Naive B cell (primary cell): ENCODE results near the gene NECTIN1. TPM values are rescaled to one million over a fixed set of nuclear protein-coding genes. Genes with fewer than 3 reads are reported as not detected.
A peak's percentile ranks its signal among the peaks of the same experiment; 100 is the strongest.

Source experiments
- ATAC-seq, 2 donors: fragments of 150-1000 bp; cut with Tn5 transposase; 2 replicates each; pipeline ENCODE4 v1.10.0; 2021; ENCODE audit warnings: low read depth in 2 of 2, mild to moderate bottlenecking in 2 of 2, moderate library complexity in 2 of 2
- DNase-seq: peaks from one replicate; pipeline ENCODE4 v3.0.0; 2022
- H3K27ac Mint-ChIP-seq, 6 donors: one replicate each; pipeline ENCODE4 v1.8.0; 2020 to 2022; ENCODE audit warnings: mild to moderate bottlenecking in 6 of 6, mixed read lengths in 6 of 6, moderate library complexity in 5 of 6, inconsistent platforms in 2 of 6
- H3K27me3 Mint-ChIP-seq, 3 donors: one replicate each; pipeline ENCODE4 v1.8.0; 2021 to 2022; ENCODE audit warnings: mixed read lengths in 3 of 3, mild to moderate bottlenecking in 1 of 3
- H3K36me3 Mint-ChIP-seq, 2 donors: one replicate each; pipeline ENCODE4 v1.8.0; 2020 to 2022; ENCODE audit warnings: mixed read lengths in 2 of 2, inconsistent platforms in 1 of 2, mild to moderate bottlenecking in 1 of 2
- H3K4me1 Mint-ChIP-seq, 3 donors: one replicate each; pipeline ENCODE4 v1.8.0; 2020 to 2022; ENCODE audit warnings: mixed read lengths in 3 of 3, inconsistent platforms in 1 of 3, mild to moderate bottlenecking in 1 of 3, moderate library complexity in 1 of 3
- H3K4me3 Mint-ChIP-seq, 8 donors: one replicate each; pipeline ENCODE4 v1.8.0; 2020 to 2022; ENCODE audit warnings: mild to moderate bottlenecking in 8 of 8, mixed read lengths in 8 of 8, moderate library complexity in 8 of 8, inconsistent platforms in 2 of 8
- H3K9me3 Mint-ChIP-seq, 7 donors: one replicate each; pipeline ENCODE4 v1.8.0; 2020 to 2022; ENCODE audit warnings: mixed read lengths in 7 of 7, mild to moderate bottlenecking in 5 of 7, inconsistent platforms in 2 of 7, moderate library complexity in 1 of 7
- polyA plus RNA-seq, 6 donors: library from polyadenylated mRNA; unstranded; fragments of 300-500 nt; fragmentation: Illumina TruSeq; gene quantifications; one replicate each; pipeline ENCODE4 v1.2.3, GENCODE V29; 2021; ENCODE audit warnings: low read depth in 6 of 6

The NECTIN1 gene
- polyA plus RNA-seq, 6 donors from 2014 or later: 0.24 to 0.74 (median 0.38) TPM; not detected in 1

DNA sequence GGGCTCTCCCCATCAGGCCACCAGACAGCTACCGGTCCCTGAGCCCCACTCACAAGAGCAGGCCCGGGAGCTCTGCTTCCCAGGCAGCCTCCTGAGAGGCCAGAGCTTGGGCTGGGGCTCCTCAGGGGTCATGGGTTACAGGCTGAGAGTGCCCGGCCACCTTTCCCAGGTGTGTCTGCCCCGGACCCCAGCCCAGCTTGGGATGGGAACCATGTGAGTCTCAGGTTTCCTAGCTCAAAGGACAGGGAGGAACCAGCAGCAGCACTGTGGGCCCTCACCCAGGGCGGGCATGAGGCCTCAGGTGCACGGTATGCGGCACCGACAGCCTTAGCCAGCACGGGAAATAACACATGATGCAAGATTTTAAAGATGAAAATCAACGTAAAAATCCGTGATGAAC lies 90.1 kb downstream of the NECTIN1 start:
- H3K36me3 Mint-ChIP-seq: no peaks in the 10 kb centered on the region
- DNase-seq (no peak), ATAC-seq (no peak)
- H3K27me3 Mint-ChIP-seq: peaks cover 0 to 18% (median 7%) of the 10 kb centered on the region in 3 donors
- H3K4me3 Mint-ChIP-seq: no peak overlapping the region
- H3K9me3 Mint-ChIP-seq: no peaks in the 10 kb centered on the region
- H3K27ac Mint-ChIP-seq: no peak overlapping the region
- no peaks in the 10 kb centered on the region for H3K4me1 Mint-ChIP-seq

DNA sequence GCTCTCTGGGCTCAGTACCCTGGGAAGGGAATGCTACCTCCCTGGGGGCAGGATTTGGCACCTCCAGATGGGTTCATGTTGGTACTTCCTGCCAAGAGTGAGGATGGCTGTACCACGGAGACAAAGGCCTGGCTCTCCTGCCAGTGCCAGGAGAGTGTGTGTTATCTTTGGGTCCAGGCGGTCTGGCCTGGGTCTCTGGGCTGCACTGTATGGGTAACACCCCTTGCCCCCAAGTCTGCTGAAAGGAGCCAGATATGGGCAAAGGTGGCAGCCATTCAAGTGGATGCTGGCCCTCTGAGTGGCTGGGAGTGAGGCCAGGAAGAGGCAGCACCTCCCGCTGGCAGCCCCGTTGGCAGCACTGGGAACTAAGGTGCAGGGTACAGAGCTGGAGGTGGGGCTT lies 91.5 kb downstream of the NECTIN1 start:
- H3K27ac Mint-ChIP-seq: no peak overlapping the region
- DNase-seq (no peak), ATAC-seq (no peak)
- no peaks in the 10 kb centered on the region for H3K36me3 Mint-ChIP-seq
- no peaks in the 10 kb centered on the region for H3K4me1 Mint-ChIP-seq
- no peak overlapping the region for H3K4me3 Mint-ChIP-seq
- no peaks in the 10 kb centered on the region for H3K9me3 Mint-ChIP-seq
- H3K27me3 Mint-ChIP-seq: peaks cover 0 to 18% (median 7%) of the 10 kb centered on the region in 3 donors

DNA sequence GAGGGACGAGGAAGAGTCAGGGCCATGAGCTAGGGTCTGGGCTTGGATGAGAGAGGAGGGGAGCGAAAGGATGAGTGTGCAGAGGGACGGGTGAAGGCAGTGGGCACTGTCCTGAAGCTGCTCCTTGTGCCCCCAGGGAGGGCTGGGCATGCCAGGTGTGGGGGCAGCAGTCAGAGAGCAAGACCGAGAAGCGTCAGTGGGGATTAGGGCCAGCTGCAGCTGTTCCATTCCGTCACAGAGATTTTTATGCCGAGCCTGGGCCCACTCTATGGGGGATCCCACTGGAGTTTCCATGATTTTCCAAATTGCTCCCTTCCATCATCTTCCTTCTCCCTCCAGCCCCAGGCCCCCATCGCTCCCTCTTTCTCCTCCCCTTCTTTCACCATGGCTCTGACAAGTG lies 93.2 kb downstream of the NECTIN1 start:
- no peak for DNase-seq
- no peaks in the 10 kb centered on the region for H3K9me3 Mint-ChIP-seq

DNA sequence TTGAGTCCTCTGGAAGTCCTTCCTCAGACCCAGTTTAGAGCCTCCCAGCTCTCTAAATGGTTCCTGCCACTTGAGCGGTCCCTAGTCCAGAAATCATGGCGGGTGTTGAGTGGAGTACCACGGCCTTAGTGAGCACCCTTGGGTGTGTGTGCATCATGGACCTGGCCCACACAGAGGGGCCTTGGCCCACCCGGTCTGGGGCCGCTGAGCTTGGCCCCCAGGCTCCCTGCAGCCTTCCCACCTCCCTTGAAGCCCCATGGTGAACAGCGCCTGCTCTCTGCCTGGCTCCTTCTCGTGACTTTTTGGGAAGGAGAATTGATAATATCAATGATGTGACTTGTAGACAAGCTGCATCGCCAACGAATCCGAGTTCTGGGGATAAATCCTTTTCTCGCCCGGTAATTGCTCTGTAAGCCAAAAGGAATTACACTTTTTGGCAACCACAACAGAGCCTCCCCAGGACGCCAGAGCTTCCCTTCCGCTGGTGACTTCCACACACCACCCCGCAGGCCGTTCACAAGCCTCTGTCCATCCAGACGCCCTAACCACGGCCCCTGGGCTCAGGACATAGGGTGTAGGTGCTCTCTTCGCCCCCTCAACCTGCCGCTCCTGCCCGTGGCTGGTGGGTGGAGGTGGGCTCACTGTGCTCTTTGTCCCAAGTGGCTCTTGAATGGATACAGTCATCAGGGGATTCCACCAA lies 93.8 kb downstream of the NECTIN1 start:
- DNase-seq (no peak), ATAC-seq (no peak)
- Mint-ChIP-seq H3K4me1 (no peaks in the 10 kb centered on the region), H3K9me3 (no peaks in the 10 kb centered on the region), H3K27me3 (peaks cover 0 to 14% (median 7%) of the 10 kb centered on the region in 3 donors), H3K4me3 (no peak overlapping the region), H3K27ac (no peak overlapping the region), H3K36me3 (no peaks in the 10 kb centered on the region)

More for the DNA sequence above, 93.2 kb downstream of the NECTIN1 start:
- Mint-ChIP-seq H3K36me3 (no peaks in the 10 kb centered on the region), H3K4me3 (no peak overlapping the region), H3K27ac (no peak overlapping the region), H3K4me1 (no peaks in the 10 kb centered on the region), H3K27me3 (peaks cover 0 to 10% (median 7%) of the 10 kb centered on the region in 3 donors)
- ATAC-seq: no peak

DNA sequence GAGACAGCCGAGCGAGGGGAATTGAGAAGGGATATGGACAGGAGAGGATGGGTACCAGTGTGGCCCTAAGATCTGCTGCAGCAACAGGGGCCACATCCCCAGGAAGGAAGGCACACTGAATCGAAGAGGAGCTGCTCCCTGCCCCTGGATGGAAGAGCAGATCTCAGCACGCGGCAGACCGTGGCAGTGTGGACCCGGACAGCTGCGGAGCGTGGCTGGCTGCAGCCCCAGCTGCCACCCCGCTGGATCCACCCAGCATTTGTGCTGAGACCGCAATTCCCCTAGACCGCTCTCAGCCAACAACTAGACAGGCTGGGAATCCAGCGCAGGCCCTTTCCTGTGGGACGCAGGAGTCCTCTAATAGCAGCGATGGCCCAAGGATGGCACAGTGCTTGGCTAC lies 94.7 kb downstream of the NECTIN1 start:
- Mint-ChIP-seq H3K4me1 (no peaks in the 10 kb centered on the region), H3K27ac (peak overlapping the region in 1 of 6 donors; percentile 2), H3K36me3 (no peaks in the 10 kb centered on the region), H3K27me3 (peaks cover 0 to 14% (median 3%) of the 10 kb centered on the region in 3 donors), H3K9me3 (no peaks in the 10 kb centered on the region), H3K4me3 (no peak overlapping the region)
- ATAC-seq (no peak), DNase-seq (no peak)

DNA sequence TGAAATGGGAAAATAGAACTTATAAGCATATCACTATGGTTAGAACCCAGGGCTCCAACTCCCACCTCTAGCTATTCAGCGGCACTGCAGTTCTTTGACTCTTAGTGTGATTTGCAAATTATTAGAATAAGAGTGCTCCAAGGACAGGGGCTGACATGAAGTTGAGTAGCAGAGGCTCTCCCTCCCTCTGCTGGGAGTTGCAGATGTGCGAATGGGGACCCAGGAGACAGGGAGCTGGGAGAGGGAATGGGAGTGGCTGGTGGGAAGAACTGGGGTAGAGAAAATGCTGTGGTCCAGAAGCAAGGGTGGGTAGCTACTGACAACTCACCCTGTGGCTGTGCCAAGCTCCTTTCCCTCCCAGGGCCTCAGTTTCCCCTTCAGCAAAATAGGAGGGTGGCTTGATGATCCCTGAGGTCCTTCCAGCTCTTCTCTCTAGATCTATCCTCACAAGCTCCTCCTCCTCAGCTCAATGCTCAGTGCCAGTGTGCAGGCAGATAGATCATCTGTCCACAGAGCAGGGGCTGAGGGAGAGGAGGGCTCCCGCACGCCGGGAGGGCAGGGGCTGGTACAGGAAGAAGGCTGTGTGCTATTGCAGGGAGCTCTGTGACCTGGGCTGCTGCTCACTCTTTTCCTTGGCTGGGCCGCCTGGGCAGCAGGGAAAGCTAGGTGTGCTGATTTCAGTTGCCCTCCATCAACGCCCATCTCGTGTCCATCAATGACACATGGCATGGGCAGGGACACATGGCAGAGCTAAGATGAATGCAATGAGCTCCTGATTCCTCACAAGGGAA lies 99.0 kb downstream of the NECTIN1 start:
- Mint-ChIP-seq H3K9me3 (no peaks in the 10 kb centered on the region), H3K27me3 (peaks cover 0 to 32% (median 16%) of the 10 kb centered on the region in 3 donors), H3K4me1 (peaks cover 0 to 3% (median 0%) of the 10 kb centered on the region in 3 donors), H3K27ac (peak overlapping the region in 1 of 6 donors; percentile 4), H3K36me3 (no peaks in the 10 kb centered on the region), H3K4me3 (no peak overlapping the region)
- ATAC-seq (no peak), DNase-seq (no peak)

DNA sequence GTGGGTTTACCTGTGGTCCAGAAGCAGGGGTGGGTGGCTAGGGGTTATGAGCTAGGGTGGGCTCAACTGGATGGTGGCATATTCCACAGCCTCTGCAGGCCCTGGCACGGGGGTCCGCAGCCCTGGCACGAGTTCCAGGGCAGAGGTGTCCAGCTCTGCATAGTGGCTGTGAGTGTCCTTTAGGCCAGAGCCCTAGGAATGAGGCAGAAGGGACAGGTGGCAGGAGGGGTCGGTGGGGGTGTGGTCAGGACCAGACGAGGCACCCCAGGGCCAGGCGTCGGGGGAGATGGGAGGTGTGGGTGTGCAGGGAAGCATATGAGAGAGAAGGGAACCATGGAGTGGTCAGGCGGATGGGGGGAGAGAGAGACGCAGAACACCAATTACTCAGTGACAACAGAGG lies 99.9 kb downstream of the NECTIN1 start:
- no peak for DNase-seq
- Mint-ChIP-seq H3K27me3 (peaks cover 0 to 32% (median 16%) of the 10 kb centered on the region in 3 donors), H3K27ac (no peak overlapping the region), H3K4me3 (no peak overlapping the region), H3K36me3 (no peaks in the 10 kb centered on the region), H3K9me3 (no peaks in the 10 kb centered on the region), H3K4me1 (peaks cover 0 to 3% (median 0%) of the 10 kb centered on the region in 3 donors)
- no peak for ATAC-seq

DNA sequence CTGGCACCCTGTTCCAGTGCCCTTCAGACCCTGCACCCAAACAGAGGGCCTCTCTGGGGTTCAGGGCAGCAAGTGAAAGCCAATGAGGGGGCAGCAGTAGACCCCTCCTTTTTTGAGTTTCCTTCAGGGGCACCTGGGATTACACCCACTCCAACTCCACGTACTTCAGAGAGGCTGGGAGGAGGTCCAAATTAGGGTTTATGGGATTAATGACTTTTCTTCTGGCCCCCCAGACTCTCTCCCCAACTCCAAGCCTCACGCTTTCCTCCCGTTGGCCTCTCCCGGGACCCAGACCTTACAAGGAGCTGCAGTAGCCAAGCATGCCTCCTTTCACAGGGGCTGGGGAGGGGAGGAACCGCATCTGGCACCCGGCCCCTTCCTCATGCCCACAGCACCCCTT lies 101.7 kb downstream of the NECTIN1 start:
- Mint-ChIP-seq H3K4me3 (no peak overlapping the region), H3K36me3 (no peaks in the 10 kb centered on the region), H3K27ac (peak overlapping the region in 1 of 6 donors; percentile 86), H3K9me3 (no peaks in the 10 kb centered on the region), H3K4me1 (peaks cover 0 to 7% (median 3%) of the 10 kb centered on the region in 3 donors), H3K27me3 (peaks cover 0 to 44% (median 16%) of the 10 kb centered on the region in 3 donors)
- DNase-seq: no peak
- no peak for ATAC-seq

DNA sequence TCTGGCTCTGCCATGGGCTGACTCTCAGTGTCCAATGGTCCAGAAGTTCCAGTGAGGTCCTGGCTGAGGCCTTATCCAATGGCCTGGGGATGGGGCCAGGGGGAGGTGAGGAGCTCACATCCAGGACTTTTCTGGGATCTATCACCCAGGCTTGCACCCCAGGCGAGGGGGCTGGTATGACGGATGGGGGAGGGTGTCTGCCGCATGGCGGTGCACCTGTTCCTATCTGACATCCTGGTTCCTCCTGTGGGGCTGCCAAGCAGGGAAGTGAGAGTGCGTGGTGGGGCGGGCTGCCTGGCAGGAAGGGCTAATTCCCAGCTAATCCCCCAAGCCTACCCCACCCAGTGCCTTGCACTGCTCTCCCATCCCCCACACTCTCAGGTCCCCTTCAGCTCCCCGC lies 102.1 kb downstream of the NECTIN1 start:
- Mint-ChIP-seq H3K4me1 (peaks cover 0 to 7% (median 3%) of the 10 kb centered on the region in 3 donors), H3K36me3 (no peaks in the 10 kb centered on the region), H3K27me3 (peaks cover 0 to 44% (median 16%) of the 10 kb centered on the region in 3 donors), H3K27ac (no peak overlapping the region), H3K4me3 (no peak overlapping the region), H3K9me3 (no peaks in the 10 kb centered on the region)
- DNase-seq (no peak), ATAC-seq (no peak)

DNA sequence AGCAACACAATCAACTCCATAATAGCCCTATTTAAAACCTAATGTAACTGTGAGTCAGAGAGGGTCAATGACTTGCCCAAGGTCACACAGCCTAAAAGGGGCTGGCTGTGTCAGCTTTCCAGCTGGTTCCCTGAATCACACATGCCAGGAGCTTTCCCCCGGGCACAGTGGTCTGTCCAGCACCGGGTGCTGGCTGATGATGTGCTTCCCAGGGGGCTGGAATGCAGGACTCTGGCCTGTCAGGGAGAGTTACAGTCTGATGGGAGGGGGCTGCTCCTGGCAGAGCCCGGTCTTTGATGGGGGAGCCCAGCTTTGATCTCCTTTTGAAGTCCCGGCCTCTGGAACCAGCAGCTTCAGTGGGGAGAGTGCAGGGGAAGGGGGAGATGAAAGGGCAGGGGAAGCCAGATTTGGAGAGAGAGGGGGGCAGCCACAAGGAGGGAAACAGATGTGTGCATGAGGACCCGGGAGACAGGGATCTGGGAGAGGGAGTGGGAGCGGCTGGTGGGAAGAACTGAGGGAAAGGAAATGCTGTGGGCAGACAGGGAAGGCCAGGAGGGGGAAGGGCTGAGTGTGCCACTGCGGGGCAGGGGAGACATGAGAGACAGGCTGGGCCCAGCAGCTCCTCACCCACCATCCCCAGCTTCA lies 102.7 kb downstream of the NECTIN1 start:
- Mint-ChIP-seq H3K4me3 (no peak overlapping the region), H3K27me3 (peaks cover 0 to 44% (median 16%) of the 10 kb centered on the region in 3 donors), H3K27ac (no peak overlapping the region), H3K4me1 (peaks cover 0 to 7% (median 3%) of the 10 kb centered on the region in 3 donors), H3K9me3 (no peaks in the 10 kb centered on the region), H3K36me3 (no peaks in the 10 kb centered on the region)
- no peak for ATAC-seq
- DNase-seq: no peak

DNA sequence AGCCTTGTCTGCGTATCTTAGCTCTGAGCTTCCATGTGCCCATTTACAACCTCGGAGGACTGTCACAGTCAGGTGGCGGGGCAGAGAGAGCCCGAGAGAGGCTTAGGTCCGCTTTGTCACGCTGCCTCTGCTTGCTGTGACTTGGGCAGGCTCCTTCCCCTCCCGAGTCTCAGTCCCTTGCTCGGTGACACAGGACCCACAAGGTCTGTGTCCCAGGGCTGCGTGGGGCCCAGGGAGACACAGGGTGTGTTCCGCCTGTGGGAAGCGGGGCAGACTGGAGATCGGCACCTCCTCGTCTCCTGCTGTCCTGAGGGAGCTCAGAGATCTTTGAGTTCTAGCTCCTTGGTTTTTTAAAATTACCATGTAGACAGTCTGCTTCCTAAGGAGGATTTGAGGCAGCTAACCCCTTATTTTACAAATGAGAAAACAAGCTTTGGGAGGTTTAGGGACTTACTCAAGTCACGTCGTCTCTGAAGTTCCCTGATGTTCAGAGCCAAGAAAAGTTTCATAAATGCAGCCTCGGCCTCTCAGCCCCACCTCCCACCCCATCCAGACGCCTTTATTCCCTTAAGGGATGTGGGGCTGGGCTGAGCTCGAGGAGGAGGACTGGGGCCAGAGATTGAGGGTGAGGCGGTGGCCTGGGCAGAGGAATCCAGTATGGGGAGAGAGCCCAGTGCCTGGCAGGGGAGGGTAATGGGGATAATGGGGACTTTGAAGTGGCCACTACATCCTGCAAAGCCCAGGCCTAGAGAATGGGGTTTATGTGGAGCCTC lies 103.6 kb downstream of the NECTIN1 start:
- Mint-ChIP-seq H3K4me1 (peaks cover 0 to 7% (median 3%) of the 10 kb centered on the region in 3 donors), H3K4me3 (no peak overlapping the region), H3K27me3 (peaks cover 4 to 44% (median 13%) of the 10 kb centered on the region in 3 donors), H3K27ac (no peak overlapping the region), H3K36me3 (no peaks in the 10 kb centered on the region), H3K9me3 (no peaks in the 10 kb centered on the region)
- DNase-seq (no peak), ATAC-seq (no peak)

DNA sequence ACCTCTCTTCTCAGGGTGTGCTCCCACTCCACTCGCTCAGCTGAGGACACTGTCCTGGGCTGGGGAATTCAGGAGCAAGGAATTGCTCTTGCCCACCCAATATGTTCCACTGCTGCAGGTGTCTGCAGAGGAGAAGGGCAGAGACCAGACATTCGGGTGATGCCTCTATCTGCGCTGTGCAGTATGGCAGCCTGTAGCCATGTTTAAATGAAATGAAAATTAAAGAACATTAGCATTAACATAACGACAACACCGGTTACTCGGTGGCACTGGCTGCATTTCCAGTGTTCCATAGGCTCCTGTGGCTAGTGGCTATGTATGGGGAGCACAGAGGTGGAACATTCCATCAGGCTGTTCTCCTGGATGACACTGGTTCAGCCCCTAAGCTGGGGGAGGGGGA lies 104.4 kb downstream of the NECTIN1 start:
- DNase-seq (no peak), ATAC-seq (no peak)
- Mint-ChIP-seq H3K9me3 (no peaks in the 10 kb centered on the region), H3K27me3 (peaks cover 5 to 44% (median 12%) of the 10 kb centered on the region in 3 donors), H3K36me3 (no peaks in the 10 kb centered on the region), H3K4me3 (no peak overlapping the region), H3K27ac (no peak overlapping the region), H3K4me1 (peaks cover 3 to 10% (median 6%) of the 10 kb centered on the region in 3 donors)

DNA sequence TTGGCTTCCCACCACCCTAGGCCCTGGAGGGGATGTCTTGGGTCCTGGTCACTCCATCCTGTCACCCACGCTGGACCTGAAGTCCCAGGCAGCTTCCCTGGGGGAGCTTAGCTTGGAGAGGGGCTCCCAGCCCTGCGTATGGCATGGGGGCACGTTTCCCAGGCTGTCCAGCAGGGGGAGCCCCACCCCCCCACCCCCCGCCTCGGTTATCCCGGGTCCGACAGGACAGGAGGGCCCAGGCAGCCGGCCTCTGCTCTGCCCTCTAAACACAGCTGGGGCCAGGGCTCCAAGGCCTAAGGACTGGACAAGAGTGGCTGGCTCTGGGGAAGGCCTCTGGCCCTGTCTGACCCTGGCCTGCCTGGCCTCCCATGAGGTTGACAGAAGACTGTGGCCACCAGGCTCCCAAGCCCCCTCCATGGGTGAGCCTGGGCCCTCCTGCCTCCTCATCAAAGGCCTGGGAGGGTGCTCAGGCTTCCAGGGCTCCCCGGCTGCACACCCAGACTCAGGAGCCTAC lies 104.8 kb downstream of the NECTIN1 start:
- Mint-ChIP-seq H3K36me3 (no peaks in the 10 kb centered on the region), H3K9me3 (no peaks in the 10 kb centered on the region), H3K27ac (no peak overlapping the region), H3K4me1 (peaks cover 4 to 13% (median 8%) of the 10 kb centered on the region in 3 donors), H3K4me3 (no peak overlapping the region), H3K27me3 (peaks cover 5 to 44% (median 10%) of the 10 kb centered on the region in 3 donors)
- DNase-seq (no peak), ATAC-seq (no peak)
